Epithelial cell of proximal tubule (primary cell): ENCODE measurements around the gene MCC. TPM values are rescaled to one million over a fixed set of nuclear protein-coding genes. Genes with fewer than 3 reads are reported as not detected.

Experiments
- DNase-seq: peaks from one replicate; pipeline ENCODE4 v3.0.0-alpha.2; 2011; ENCODE audit warnings: low read depth
- H3K4me3 ChIP-seq: 2 replicates; pipeline ENCODE4 v1.5.1; 2011; ENCODE audit warnings: low read depth, mild to moderate bottlenecking, low read length
- total RNA-seq: library from RNA; depleted of rRNA; stranded (reverse); fragments of >200 nt; gene quantifications from 2 replicates; pipeline ENCODE4 v1.2.3, GENCODE V29; 2015
- TF ChIP-seq, protein P1 (sequence below): conservative IDR thresholded peaks from 2 replicates; pipeline ENCODE4 v1.5.1; 2012; ENCODE audit warnings: low read depth, mild to moderate bottlenecking, low read length

Gene MCC
- total RNA-seq, 1 donor from 2014 or later, result 6.3 TPM

DNA sequence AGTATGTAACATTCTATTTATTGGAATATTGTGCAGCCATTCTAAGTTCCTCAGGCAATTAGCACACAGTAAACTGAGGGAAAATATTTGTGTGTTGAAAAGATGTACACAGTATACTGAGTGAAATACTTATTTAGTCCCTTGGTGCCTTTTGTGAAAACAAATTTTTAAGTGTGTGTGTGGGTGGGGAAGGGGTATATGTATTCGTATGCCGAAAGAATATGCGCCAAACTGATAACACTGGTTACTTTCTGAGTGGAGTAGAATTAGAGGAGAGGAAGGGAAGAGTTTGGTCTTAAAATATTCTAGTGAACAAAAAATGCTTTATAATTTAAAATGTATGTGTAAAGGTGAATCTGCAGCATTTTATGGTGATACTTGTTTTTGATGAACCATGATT, 508.5 kb downstream of the MCC start:
- no peak for DNase-seq
- no peak overlapping the region for H3K4me3 ChIP-seq

GRCh38 chr5:112978836-112979235, 509.4 kb downstream of the MCC start:
- H3K4me3 ChIP-seq, result no peak overlapping the region
- DNase-seq, result no peak

More for the DNA sequence above, 508.5 kb downstream of the MCC start:
- TF ChIP-seq, protein P1, sequence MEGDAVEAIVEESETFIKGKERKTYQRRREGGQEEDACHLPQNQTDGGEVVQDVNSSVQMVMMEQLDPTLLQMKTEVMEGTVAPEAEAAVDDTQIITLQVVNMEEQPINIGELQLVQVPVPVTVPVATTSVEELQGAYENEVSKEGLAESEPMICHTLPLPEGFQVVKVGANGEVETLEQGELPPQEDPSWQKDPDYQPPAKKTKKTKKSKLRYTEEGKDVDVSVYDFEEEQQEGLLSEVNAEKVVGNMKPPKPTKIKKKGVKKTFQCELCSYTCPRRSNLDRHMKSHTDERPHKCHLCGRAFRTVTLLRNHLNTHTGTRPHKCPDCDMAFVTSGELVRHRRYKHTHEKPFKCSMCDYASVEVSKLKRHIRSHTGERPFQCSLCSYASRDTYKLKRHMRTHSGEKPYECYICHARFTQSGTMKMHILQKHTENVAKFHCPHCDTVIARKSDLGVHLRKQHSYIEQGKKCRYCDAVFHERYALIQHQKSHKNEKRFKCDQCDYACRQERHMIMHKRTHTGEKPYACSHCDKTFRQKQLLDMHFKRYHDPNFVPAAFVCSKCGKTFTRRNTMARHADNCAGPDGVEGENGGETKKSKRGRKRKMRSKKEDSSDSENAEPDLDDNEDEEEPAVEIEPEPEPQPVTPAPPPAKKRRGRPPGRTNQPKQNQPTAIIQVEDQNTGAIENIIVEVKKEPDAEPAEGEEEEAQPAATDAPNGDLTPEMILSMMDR, result no peak

DNA sequence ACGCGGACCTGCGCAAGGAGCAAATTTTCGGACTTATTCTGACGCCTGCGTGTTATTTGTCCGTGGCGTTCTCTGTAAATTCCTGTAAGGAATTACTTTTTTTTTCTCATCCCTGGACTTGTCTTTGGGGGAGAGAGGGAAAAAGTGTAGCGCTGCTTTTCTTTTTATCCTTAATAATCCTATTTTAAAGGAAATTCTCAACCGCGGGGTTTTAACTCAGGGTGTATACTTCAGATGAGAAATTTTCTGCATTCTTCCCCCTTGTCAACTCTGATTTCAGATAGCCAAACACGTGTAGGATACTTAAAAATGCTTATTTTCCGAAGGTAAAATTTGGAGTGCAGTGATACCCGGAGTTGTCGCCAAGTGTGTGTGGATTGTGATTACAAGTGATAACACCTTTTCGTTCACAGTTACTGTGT, 510.8 kb downstream of the MCC start:
- H3K4me3 ChIP-seq, result peak overlapping the region; percentile 91
- TF ChIP-seq, protein P1, result no peak
- no peak for DNase-seq

More at GRCh38 chr5:112978836-112979235, 509.4 kb downstream of the MCC start:
- TF ChIP-seq, protein P1, result no peak

GRCh38 chr5:112976432-112977309, 511.6 kb downstream of the MCC start, which contains the start of gene DCP2:
Gene DCP2, plus strand, starts transcription at chr5:112976798. Its CDS starts 136 bp downstream, at chr5:112976934.
- peak within 1 kb of the TSS; percentile 91 for H3K4me3 ChIP-seq
- DNase-seq, result peak; percentile 96
- TF ChIP-seq, protein P1, result no peak

DNA sequence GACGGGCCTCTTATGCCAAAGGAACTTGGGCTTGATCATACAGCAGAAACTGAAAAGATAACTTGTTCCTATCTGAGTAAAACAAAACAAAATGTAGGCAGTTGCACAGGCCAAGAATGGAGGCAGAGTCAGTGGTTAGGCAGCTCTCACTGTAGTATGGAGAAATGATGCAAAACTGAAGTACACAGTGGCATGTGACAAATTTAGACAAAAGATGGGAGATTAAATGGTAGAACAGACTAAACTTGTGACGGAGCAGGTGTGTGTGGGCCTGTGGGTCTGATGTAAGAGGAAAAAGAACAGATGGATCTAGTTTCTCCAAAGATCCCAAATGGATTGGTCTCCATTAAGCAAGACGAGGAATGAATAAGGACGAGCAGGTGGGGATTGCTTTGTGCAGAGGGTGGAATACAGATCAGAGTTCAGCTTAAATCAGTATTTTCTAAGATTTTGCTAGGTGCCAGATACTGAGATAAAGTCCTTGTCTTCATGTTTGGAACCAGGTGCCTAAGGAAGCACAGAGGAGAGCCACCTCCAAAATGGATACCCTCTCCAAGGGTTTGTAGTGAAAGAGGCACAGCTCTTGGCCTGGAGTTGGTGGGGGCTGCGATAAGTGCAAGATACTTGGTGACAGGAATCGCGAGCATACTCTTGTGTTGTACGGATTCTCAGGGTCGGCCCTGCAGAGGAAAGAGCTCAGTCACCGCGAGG, 512.4 kb downstream of the MCC start:
- DNase-seq, result no peak
- peak overlapping the region; percentile 91 for H3K4me3 ChIP-seq
- TF ChIP-seq, protein P1, result no peak

DNA sequence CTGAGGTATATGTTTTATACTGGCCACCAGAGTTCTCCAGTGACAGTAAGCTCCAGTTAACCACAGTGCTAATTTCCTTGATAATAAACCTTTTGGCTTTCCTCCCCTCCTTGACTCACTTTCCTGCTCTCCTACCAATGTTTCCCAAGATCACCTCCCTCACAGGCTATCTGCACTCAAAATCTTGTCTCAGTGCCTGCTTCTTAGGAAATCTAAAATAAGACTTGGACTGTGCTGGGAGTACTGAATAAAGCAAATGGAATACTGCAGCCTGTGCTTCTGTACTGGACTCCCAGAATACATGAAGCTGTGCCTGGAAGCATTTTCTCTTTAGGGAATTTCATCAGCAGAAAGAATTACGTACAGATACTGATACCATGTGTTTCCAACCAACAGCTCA, 513.4 kb downstream of the MCC start:
- no peak overlapping the region for H3K4me3 ChIP-seq
- DNase-seq, result no peak
- TF ChIP-seq, protein P1, result no peak
